C4-2B (cell line): ENCODE results near the gene TIMD4.

Experiments
- ZFX ChIP-seq: fragments of 450-650 bp; IDR thresholded peaks from 2 replicates; pipeline ENCODE4 v1.6.1; 2017
- TF ChIP-seq, protein P1 (sequence below): fragments of 450-650 bp; conservative IDR thresholded peaks from 2 replicates; pipeline ENCODE4 v1.5.1; 2017; ENCODE audit warnings: mild to moderate bottlenecking

DNA sequence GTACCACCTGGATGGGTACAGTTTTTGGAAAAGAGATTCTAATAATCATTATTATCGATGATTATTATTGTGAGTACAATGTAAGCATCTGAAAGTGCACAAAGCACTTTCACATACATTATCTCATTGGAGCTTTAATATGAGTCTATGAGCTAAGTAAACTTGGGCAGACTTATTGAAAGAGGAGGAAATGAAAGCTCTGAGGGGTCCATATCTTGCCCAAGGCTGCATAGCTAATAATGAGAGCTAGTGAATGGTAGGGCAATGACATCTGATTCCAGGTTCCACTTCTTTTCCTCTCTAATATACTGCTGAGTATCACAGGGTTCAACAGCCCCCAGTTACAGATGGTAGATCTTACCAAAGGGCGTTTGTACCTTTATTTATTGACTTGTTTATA, 26.1 kb downstream of the TIMD4 start:
- TF ChIP-seq, protein P1, sequence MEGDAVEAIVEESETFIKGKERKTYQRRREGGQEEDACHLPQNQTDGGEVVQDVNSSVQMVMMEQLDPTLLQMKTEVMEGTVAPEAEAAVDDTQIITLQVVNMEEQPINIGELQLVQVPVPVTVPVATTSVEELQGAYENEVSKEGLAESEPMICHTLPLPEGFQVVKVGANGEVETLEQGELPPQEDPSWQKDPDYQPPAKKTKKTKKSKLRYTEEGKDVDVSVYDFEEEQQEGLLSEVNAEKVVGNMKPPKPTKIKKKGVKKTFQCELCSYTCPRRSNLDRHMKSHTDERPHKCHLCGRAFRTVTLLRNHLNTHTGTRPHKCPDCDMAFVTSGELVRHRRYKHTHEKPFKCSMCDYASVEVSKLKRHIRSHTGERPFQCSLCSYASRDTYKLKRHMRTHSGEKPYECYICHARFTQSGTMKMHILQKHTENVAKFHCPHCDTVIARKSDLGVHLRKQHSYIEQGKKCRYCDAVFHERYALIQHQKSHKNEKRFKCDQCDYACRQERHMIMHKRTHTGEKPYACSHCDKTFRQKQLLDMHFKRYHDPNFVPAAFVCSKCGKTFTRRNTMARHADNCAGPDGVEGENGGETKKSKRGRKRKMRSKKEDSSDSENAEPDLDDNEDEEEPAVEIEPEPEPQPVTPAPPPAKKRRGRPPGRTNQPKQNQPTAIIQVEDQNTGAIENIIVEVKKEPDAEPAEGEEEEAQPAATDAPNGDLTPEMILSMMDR = no peak
- no peak for TF ChIP-seq ZFX
